Transverse colon (tissue), 3 donors: ENCODE measurements around the gene BTBD19.

ENCODE experiments used
- EP300 ChIP-seq: sonication (generic); formaldehyde crosslinking; IDR thresholded peaks from one replicate; pipeline ENCODE4 v1.6.1; 2017; ENCODE audit warnings: antibody characterized with exemption, low read depth
- POLR2A ChIP-seq: fragments of 450-650 bp; IDR thresholded peaks from one replicate; pipeline ENCODE4 v1.6.1; 2016; ENCODE audit warnings: antibody characterized with exemption, mild to moderate bottlenecking, moderate library complexity
- TF ChIP-seq, protein P1 (sequence below), 5 experiments: fragments of 200-600 bp in 3 of 5; fragments of 450-650 bp in 2 of 5; sonication (generic) in 3 of 5; IDR thresholded peaks; 1 replicate in 2 of 5; 2 replicates in 3 of 5; pipeline ENCODE4 v1.5.1; 2016 to 2017; ENCODE audit warnings: antibody characterized with exemption in 5 of 5, inconsistent platforms in 3 of 5, mild to moderate bottlenecking in 2 of 5, moderate library complexity in 1 of 5

DNA sequence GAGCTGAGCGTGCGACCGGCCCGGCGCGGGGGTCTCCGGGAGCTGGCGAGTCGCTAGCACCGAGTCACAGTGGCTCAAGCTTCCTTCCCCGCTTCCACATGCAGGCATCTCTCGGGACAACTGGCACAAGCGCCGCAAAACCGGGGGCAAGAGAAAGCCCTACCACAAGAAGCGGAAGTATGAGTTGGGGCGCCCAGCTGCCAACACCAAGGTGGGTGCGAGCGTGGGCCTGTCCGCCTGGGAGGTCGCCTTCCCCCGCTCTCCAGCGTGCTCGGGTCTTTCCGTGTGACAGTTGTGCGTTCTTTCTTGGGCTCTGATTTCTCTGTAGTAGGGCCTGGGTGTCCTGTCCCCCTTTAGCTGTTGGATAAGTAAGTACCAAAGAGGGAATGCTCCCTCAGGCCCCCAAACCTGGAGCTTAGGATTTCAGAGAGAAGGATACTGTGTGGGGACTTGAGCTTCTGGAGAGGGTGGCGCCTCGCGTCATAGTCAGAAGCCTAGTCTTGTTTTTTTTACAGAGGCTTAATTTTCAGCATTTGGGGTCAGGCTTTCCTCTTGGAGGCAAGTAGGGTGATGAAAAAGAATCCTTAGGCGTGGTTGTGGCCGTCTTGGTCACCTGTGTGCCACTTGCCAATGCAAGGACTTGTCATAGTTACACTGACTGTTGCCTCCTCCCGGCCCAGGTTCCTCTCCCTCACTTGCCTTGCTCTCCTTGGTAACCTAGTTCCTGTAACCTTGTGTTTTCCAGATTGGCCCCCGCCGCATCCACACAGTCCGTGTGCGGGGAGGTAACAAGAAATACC, 32.2 kb upstream of the BTBD19 start:
- TF ChIP-seq, protein P1, sequence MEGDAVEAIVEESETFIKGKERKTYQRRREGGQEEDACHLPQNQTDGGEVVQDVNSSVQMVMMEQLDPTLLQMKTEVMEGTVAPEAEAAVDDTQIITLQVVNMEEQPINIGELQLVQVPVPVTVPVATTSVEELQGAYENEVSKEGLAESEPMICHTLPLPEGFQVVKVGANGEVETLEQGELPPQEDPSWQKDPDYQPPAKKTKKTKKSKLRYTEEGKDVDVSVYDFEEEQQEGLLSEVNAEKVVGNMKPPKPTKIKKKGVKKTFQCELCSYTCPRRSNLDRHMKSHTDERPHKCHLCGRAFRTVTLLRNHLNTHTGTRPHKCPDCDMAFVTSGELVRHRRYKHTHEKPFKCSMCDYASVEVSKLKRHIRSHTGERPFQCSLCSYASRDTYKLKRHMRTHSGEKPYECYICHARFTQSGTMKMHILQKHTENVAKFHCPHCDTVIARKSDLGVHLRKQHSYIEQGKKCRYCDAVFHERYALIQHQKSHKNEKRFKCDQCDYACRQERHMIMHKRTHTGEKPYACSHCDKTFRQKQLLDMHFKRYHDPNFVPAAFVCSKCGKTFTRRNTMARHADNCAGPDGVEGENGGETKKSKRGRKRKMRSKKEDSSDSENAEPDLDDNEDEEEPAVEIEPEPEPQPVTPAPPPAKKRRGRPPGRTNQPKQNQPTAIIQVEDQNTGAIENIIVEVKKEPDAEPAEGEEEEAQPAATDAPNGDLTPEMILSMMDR (IDR thresholded peaks at IDR 0.05) = no peak
- no peak for TF ChIP-seq POLR2A
- TF ChIP-seq EP300 = no peak
